Astrocyte (in vitro differentiated cells and primary cell): ENCODE data around the gene OGT. TPM values are rescaled to one million over a fixed set of nuclear protein-coding genes. Genes with fewer than 3 reads are reported as not detected.
A peak's percentile ranks its signal among the peaks of the same experiment; 100 is the strongest.

Experiments used
- DNase-seq: peaks from one replicate; pipeline ENCODE4 v3.0.0-alpha.2; 2010; ENCODE audit warnings: low read depth
- FAIRE-seq: peaks from 2 replicates; lab custom pipeline; 2011; peaks lifted over from hg19 to GRCh38; lab: Jason Lieb, UNC
- H2AFZ ChIP-seq: 2 replicates; pipeline ENCODE4 v1.6.0; 2012; ENCODE audit warnings: low read depth, low read length, inconsistent platforms
- H3K27ac ChIP-seq: 2 replicates; pipeline ENCODE4 v1.5.1; 2011; ENCODE audit warnings: low read depth, low read length, inconsistent platforms
- H3K27me3 ChIP-seq: 2 replicates; pipeline ENCODE4 v1.6.0; 2011; ENCODE audit warnings: low read length, inconsistent platforms; ENCODE audit not compliant: insufficient read depth
- H3K36me3 ChIP-seq: 2 replicates; pipeline ENCODE4 v1.5.1; 2011; ENCODE audit warnings: low read length, inconsistent platforms; ENCODE audit not compliant: insufficient read depth
- H3K4me1 ChIP-seq: 2 replicates; pipeline ENCODE4 v1.5.1; 2011; ENCODE audit warnings: low read length, inconsistent platforms; ENCODE audit not compliant: insufficient read depth
- H3K4me2 ChIP-seq: 2 replicates; pipeline ENCODE4 v1.6.0; 2012; ENCODE audit warnings: low read length, inconsistent platforms
- H3K4me3 ChIP-seq: 2 replicates; pipeline ENCODE4 v1.5.1; 2011; ENCODE audit warnings: low read depth, mild to moderate bottlenecking, low read length, inconsistent platforms; ENCODE audit not compliant: insufficient read depth
- H3K79me2 ChIP-seq: 2 replicates; pipeline ENCODE4 v1.6.0; 2012; ENCODE audit warnings: mild to moderate bottlenecking, low read length, inconsistent platforms; ENCODE audit not compliant: insufficient read depth
- H3K9ac ChIP-seq: 2 replicates; pipeline ENCODE4 v1.6.0; 2012; ENCODE audit warnings: mild to moderate bottlenecking, low read length, inconsistent platforms
- H3K9me3 ChIP-seq: 2 replicates; pipeline ENCODE4 v1.5.1; 2012; ENCODE audit warnings: low read depth, mild to moderate bottlenecking, low read length, inconsistent platforms; ENCODE audit not compliant: insufficient read depth
- H4K20me1 ChIP-seq: 2 replicates; pipeline ENCODE4 v1.6.0; 2012; ENCODE audit warnings: low read length, inconsistent platforms; ENCODE audit not compliant: insufficient read depth
- H3K27ac Mint-ChIP-seq: one replicate; pipeline ENCODE4 v1.8.0; 2021; ENCODE audit warnings: mild to moderate bottlenecking, mixed read lengths; ENCODE audit not compliant: unreplicated experiment
- H3K27me3 Mint-ChIP-seq: one replicate; pipeline ENCODE4 v1.8.0; 2021; ENCODE audit warnings: low read depth, mixed read lengths; ENCODE audit not compliant: unreplicated experiment
- H3K36me3 Mint-ChIP-seq: one replicate; pipeline ENCODE4 v1.8.0; 2021; ENCODE audit warnings: low read depth, mixed read lengths; ENCODE audit not compliant: unreplicated experiment
- H3K4me1 Mint-ChIP-seq: one replicate; pipeline ENCODE4 v1.8.0; 2021; ENCODE audit warnings: low read depth, mixed read lengths; ENCODE audit not compliant: unreplicated experiment
- H3K4me3 Mint-ChIP-seq: one replicate; pipeline ENCODE4 v1.8.0; 2021; ENCODE audit warnings: mild to moderate bottlenecking, moderate library complexity, mixed read lengths; ENCODE audit not compliant: unreplicated experiment
- H3K9me3 Mint-ChIP-seq: one replicate; pipeline ENCODE4 v1.8.0; 2021; ENCODE audit warnings: mild to moderate bottlenecking, mixed read lengths; ENCODE audit not compliant: unreplicated experiment
- CTCF ChIP-seq: IDR thresholded peaks from 2 replicates; pipeline ENCODE4 v1.5.1; 2011; ENCODE audit warnings: low read depth, mild to moderate bottlenecking, inconsistent platforms, low read length, moderate library complexity; ENCODE audit not compliant: insufficient read depth
- EZH2 ChIP-seq: IDR thresholded peaks from 2 replicates; pipeline ENCODE4 v1.6.1; 2012; ENCODE audit warnings: mild to moderate bottlenecking, low read length, inconsistent platforms; ENCODE audit not compliant: insufficient read depth
- total RNA-seq: library from RNA; stranded (reverse); gene quantifications from 2 replicates; pipeline ENCODE4 v1.2.1, GENCODE V29; 2021

The OGT gene
- total RNA-seq, 1 donor from 2014 or later: 139 TPM

GRCh38 chrX:71622576-71623450, 89.9 kb downstream of the OGT start:
- Mint-ChIP-seq H3K36me3 (peaks cover 7% of the 10 kb centered on the region), H3K27me3 (no peaks in the 10 kb centered on the region), H3K9me3 (no peaks in the 10 kb centered on the region), H3K4me1 (peaks cover 1% of the 10 kb centered on the region), H3K4me3 (no peak overlapping the region), H3K27ac (no peak overlapping the region)
- Histone ChIP-seq H3K4me2 (no peak overlapping the region), H4K20me1 (no peaks in the 10 kb centered on the region), H3K4me3 (no peak overlapping the region), H3K27me3 (no peaks in the 10 kb centered on the region), H3K9me3 (no peaks in the 10 kb centered on the region), H2AFZ (no peak overlapping the region), H3K27ac (no peak overlapping the region), H3K36me3 (no peaks in the 10 kb centered on the region), H3K9ac (no peak overlapping the region), H3K4me1 (no peaks in the 10 kb centered on the region), H3K79me2 (no peaks in the 10 kb centered on the region)
- no peak for FAIRE-seq
- DNase-seq: peak; percentile 58
- no peak for TF ChIP-seq EZH2
- no peak for TF ChIP-seq CTCF

GRCh38 chrX:71623714-71624113, 90.8 kb downstream of the OGT start:
- Mint-ChIP-seq H3K4me3 (no peak overlapping the region), H3K27me3 (no peaks in the 10 kb centered on the region), H3K27ac (no peak overlapping the region), H3K9me3 (no peaks in the 10 kb centered on the region), H3K36me3 (peaks cover 7% of the 10 kb centered on the region), H3K4me1 (peaks cover 1% of the 10 kb centered on the region)
- Histone ChIP-seq H3K9me3 (no peaks in the 10 kb centered on the region), H3K27me3 (no peaks in the 10 kb centered on the region), H3K4me1 (no peaks in the 10 kb centered on the region), H3K9ac (no peak overlapping the region), H3K4me3 (no peak overlapping the region), H3K4me2 (no peak overlapping the region), H2AFZ (no peak overlapping the region), H3K79me2 (no peaks in the 10 kb centered on the region), H4K20me1 (no peaks in the 10 kb centered on the region), H3K36me3 (no peaks in the 10 kb centered on the region), H3K27ac (no peak overlapping the region)
- FAIRE-seq (no peak), DNase-seq (no peak)
- TF ChIP-seq CTCF (no peak), EZH2 (no peak)

GRCh38 chrX:71625471-71625870, 92.6 kb downstream of the OGT start:
- Histone ChIP-seq H3K4me1 (no peaks in the 10 kb centered on the region), H3K4me2 (no peak overlapping the region), H3K4me3 (no peak overlapping the region), H2AFZ (no peak overlapping the region), H3K36me3 (no peaks in the 10 kb centered on the region), H4K20me1 (no peaks in the 10 kb centered on the region), H3K27me3 (no peaks in the 10 kb centered on the region), H3K9ac (no peak overlapping the region), H3K27ac (no peak overlapping the region), H3K79me2 (no peaks in the 10 kb centered on the region), H3K9me3 (no peaks in the 10 kb centered on the region)
- DNase-seq: no peak
- Mint-ChIP-seq H3K27me3 (no peaks in the 10 kb centered on the region), H3K36me3 (peaks cover 2% of the 10 kb centered on the region), H3K27ac (no peak overlapping the region), H3K9me3 (no peaks in the 10 kb centered on the region), H3K4me1 (peaks cover 1% of the 10 kb centered on the region), H3K4me3 (no peak overlapping the region)
- TF ChIP-seq EZH2 (no peak), CTCF (no peak)
- FAIRE-seq: no peak
